ENCODE results near the gene PTPRN2. TPM values are rescaled to one million over a fixed set of nuclear protein-coding genes. Genes with fewer than 3 reads are reported as not detected.

PTPRN2 gene
- total and polyA plus RNA-seq, 2 of the 13 experiments (the other 11 are each of a cell fraction or from before 2014, with no cell fraction given), result 2.5 to 24.2 TPM

- CTCF ChIA-PET (ENCODE audit: low intra/inter-chr PET ratio, low total read pairs), result no interaction called here
- WGBS (ENCODE audit: low lambda C conversion rate), result 86% methylated on average over 18 of the region's 18 CpGs
- H3K4me1 ChIP-seq (ENCODE audit: insufficient read depth, low read length), result peaks cover 38% of the 10 kb centered on the region
- TF ChIP-seq ZC3H4 (CRISPR knock-in tag; IDR thresholded peaks at IDR 0.05; ENCODE audit: borderline replicate concordance) (no peak), PCBP2 (optimal IDR thresholded peaks at IDR 0.05; ENCODE audit: low read depth, low read length, poor library complexity, severe bottlenecking) (no peak), THAP7 (CRISPR knock-in tag; IDR thresholded peaks at IDR 0.05) (no peak), SMAD9 (CRISPR knock-in tag; IDR thresholded peaks at IDR 0.05) (no peak), PAWR (CRISPR knock-in tag; IDR thresholded peaks at IDR 0.05; ENCODE audit: borderline replicate concordance) (no peak), ZNF12 (CRISPR knock-in tag; IDR thresholded peaks at IDR 0.05) (no peak), POGZ (CRISPR knock-in tag; IDR thresholded peaks at IDR 0.05) (no peak), ZNF451 (CRISPR knock-in tag; IDR thresholded peaks at IDR 0.05) (no peak), ATF7 (IDR thresholded peaks at IDR 0.05) (no peak), ATF7 (CRISPR knock-in tag; IDR thresholded peaks at IDR 0.05) (no peak), NR0B2 (CRISPR knock-in tag; IDR thresholded peaks at IDR 0.05) (no peak)
- intact Hi-C loops (cut with micrococcal nuclease; ENCODE audit: unreplicated experiment) (no loop called here), in situ Hi-C loops (cut with HindIII; ENCODE audit: extremely low pct_ligation_motif_present, low pct_unique_long_range_greater_than_20kb) (no loop called here)
- H3K4me2 ChIP-seq (ENCODE audit: low read depth, low read length), result no peak overlapping the region
- FAIRE-seq (no peak), ATAC-seq (no peak), DNase-seq (ENCODE audit: low spot score) (no peak)
- H4K20me1 ChIP-seq (ENCODE audit: insufficient read depth, low read length), result no peaks in the 10 kb centered on the region
- POLR2A ChIA-PET, result no interaction called here
- BruUV-seq (replicated peaks), result no TSS peak
- no peak overlapping the region for H3K27ac ChIP-seq (ENCODE audit: extremely low read length, insufficient read depth, low read length)
- no peaks in the 10 kb centered on the region for H3K79me2 ChIP-seq (ENCODE audit: insufficient read depth, low read length)
- H3K36me3 ChIP-seq (replicated peaks in 1 of 2; ENCODE audit: control insufficient read depth in 1 of 2, insufficient read depth in 2 of 2, low read length in 2 of 2), result no peaks in the 10 kb centered on the region
- H3K9ac ChIP-seq (ENCODE audit: insufficient read depth, low read depth, low read length), result no peak overlapping the region
- H3K9me3 ChIP-seq (ENCODE audit: low read length), result no peaks in the 10 kb centered on the region
- no peak overlapping the region for H2AFZ ChIP-seq (ENCODE audit: low read length)
- H3K4me3 ChIP-seq (replicated peaks in 1 of 3; ENCODE audit: insufficient read depth in 1 of 3, low read depth in 2 of 3, low read length in 3 of 3), result no peak overlapping the region
- H3K27me3 ChIP-seq (ENCODE audit: control insufficient read depth in 1 of 2, insufficient read depth in 2 of 2, low read length in 2 of 2), result peaks cover 0 to 11% of the 10 kb centered on the region in 2 experiments; a peak in 1 of 5 replicates
Measured at GRCh38 chr7:157553256-157553655, 1034.4 kb downstream of the PTPRN2 start.
